Measurements from ENCODE around the gene TMEM234.

TMEM234 gene

GRCh38 chr1:32198237-32199042 is 23.7 kb downstream of the TMEM234 start:
- no peaks in the 10 kb centered on the region for H3K27me3 Mint-ChIP-seq
- no peak overlapping the region for H3K27ac Mint-ChIP-seq
- DNase-seq (no peak), ATAC-seq (no peak)
- no peaks in the 10 kb centered on the region for H3K9me3 Mint-ChIP-seq
- peak overlapping the region; percentile 22 to 77 for H3K4me3 Mint-ChIP-seq
- peaks cover 93% of the 10 kb centered on the region for H3K4me1 Mint-ChIP-seq

- H3K27me3 Mint-ChIP-seq = no peaks in the 10 kb centered on the region
- H3K27ac Mint-ChIP-seq = no peak overlapping the region
- no peak for ATAC-seq
- no peaks in the 10 kb centered on the region for H3K9me3 Mint-ChIP-seq
- no peak overlapping the region for H3K4me3 Mint-ChIP-seq
- H3K4me1 Mint-ChIP-seq = peaks cover 93% of the 10 kb centered on the region
- DNase-seq = no peak
These were observed 24.3 kb downstream of the TMEM234 start for GRCh38 chr1:32197837-32198236.

GRCh38 chr1:32197074-32197473 is 25.1 kb downstream of the TMEM234 start:
- ATAC-seq (no peak), DNase-seq (no peak)
- Mint-ChIP-seq H3K4me3 (no peak overlapping the region), H3K4me1 (peaks cover 93% of the 10 kb centered on the region), H3K9me3 (no peaks in the 10 kb centered on the region), H3K27me3 (no peaks in the 10 kb centered on the region), H3K27ac (no peak overlapping the region)

GRCh38 chr1:32195972-32196823 is 26.0 kb downstream of the TMEM234 start:
- Mint-ChIP-seq H3K27ac (peak overlapping the region in 1 of 2 donors; percentile 70), H3K9me3 (no peaks in the 10 kb centered on the region), H3K4me3 (peak overlapping the region in 1 of 2 donors; percentile 46), H3K4me1 (peaks cover 93% of the 10 kb centered on the region), H3K27me3 (no peaks in the 10 kb centered on the region)
- ATAC-seq = peak; percentile 35
- DNase-seq = peak in 1 of 2 donors; percentile 33

- Mint-ChIP-seq H3K4me3 (no peak overlapping the region), H3K27ac (no peak overlapping the region), H3K27me3 (no peaks in the 10 kb centered on the region), H3K4me1 (peaks cover 89% of the 10 kb centered on the region), H3K9me3 (no peaks in the 10 kb centered on the region)
- no peak for ATAC-seq
- DNase-seq = no peak
These were observed 26.6 kb downstream of the TMEM234 start for GRCh38 chr1:32195531-32195930.

- no peak for DNase-seq
- Mint-ChIP-seq H3K4me1 (peaks cover 83% of the 10 kb centered on the region), H3K4me3 (no peak overlapping the region)
These were observed 27.2 kb downstream of the TMEM234 start for GRCh38 chr1:32194984-32195383.

GRCh38 chr1:32192220-32192948 is 29.8 kb downstream of the TMEM234 start:
- no peak overlapping the region for H3K4me3 Mint-ChIP-seq

More at GRCh38 chr1:32194984-32195383, 27.2 kb downstream of the TMEM234 start:
- no peak overlapping the region for H3K27ac Mint-ChIP-seq
- no peaks in the 10 kb centered on the region for H3K27me3 Mint-ChIP-seq
- no peak for ATAC-seq
- no peaks in the 10 kb centered on the region for H3K9me3 Mint-ChIP-seq

GRCh38 chr1:32187850-32188249 is 34.3 kb downstream of the TMEM234 start:
- peaks cover 60% of the 10 kb centered on the region for H3K4me1 Mint-ChIP-seq
- H3K9me3 Mint-ChIP-seq = no peaks in the 10 kb centered on the region
- H3K4me3 Mint-ChIP-seq = no peak overlapping the region
- no peak for ATAC-seq
- DNase-seq = no peak
- no peaks in the 10 kb centered on the region for H3K27me3 Mint-ChIP-seq
- peak overlapping the region in 1 of 2 donors; percentile 13 for H3K27ac Mint-ChIP-seq

More at GRCh38 chr1:32192220-32192948, 29.8 kb downstream of the TMEM234 start:
- peaks cover 67% of the 10 kb centered on the region for H3K4me1 Mint-ChIP-seq
- no peak overlapping the region for H3K27ac Mint-ChIP-seq
- DNase-seq (no peak), ATAC-seq (no peak)
- H3K9me3 Mint-ChIP-seq = no peaks in the 10 kb centered on the region
- H3K27me3 Mint-ChIP-seq = no peaks in the 10 kb centered on the region

- Mint-ChIP-seq H3K27ac (peak overlapping the region; percentile 100), H3K4me1 (peaks cover 60% of the 10 kb centered on the region), H3K9me3 (no peaks in the 10 kb centered on the region), H3K27me3 (no peaks in the 10 kb centered on the region), H3K4me3 (peak overlapping the region; percentile 81)
- DNase-seq (no peak), ATAC-seq (peak; percentile 6)
These were observed 35.7 kb downstream of the TMEM234 start for GRCh38 chr1:32186491-32186890.

- Mint-ChIP-seq H3K27me3 (no peaks in the 10 kb centered on the region), H3K4me1 (peaks cover 62% of the 10 kb centered on the region), H3K27ac (peak overlapping the region; percentile 100), H3K9me3 (no peaks in the 10 kb centered on the region), H3K4me3 (peak overlapping the region; percentile 81)
- DNase-seq (peak in 1 of 2 donors; percentile 45), ATAC-seq (peak; percentile 83)
These were observed 36.1 kb downstream of the TMEM234 start for GRCh38 chr1:32186077-32186476.

GRCh38 chr1:32184650-32185049 is 37.5 kb downstream of the TMEM234 start:
- Mint-ChIP-seq H3K27ac (peak overlapping the region; percentile 55 to 66), H3K4me1 (peaks cover 72% of the 10 kb centered on the region), H3K9me3 (no peaks in the 10 kb centered on the region), H3K27me3 (no peaks in the 10 kb centered on the region), H3K4me3 (peak overlapping the region; percentile 58 to 60)
- ATAC-seq (no peak), DNase-seq (no peak)

GRCh38 chr1:32182060-32182459 is 40.1 kb downstream of the TMEM234 start:
- no peak for ATAC-seq
- Mint-ChIP-seq H3K9me3 (no peaks in the 10 kb centered on the region), H3K27ac (peak overlapping the region; percentile 41 to 91), H3K4me1 (peaks cover 75% of the 10 kb centered on the region), H3K4me3 (peak overlapping the region; percentile 65 to 99), H3K27me3 (no peaks in the 10 kb centered on the region)
- no peak for DNase-seq

- peaks cover 70% of the 10 kb centered on the region for H3K4me1 Mint-ChIP-seq
- no peaks in the 10 kb centered on the region for H3K27me3 Mint-ChIP-seq
- H3K4me3 Mint-ChIP-seq = peak overlapping the region; percentile 92 to 99
- no peak for DNase-seq
- H3K9me3 Mint-ChIP-seq = no peaks in the 10 kb centered on the region
- peak overlapping the region; percentile 75 to 90 for H3K27ac Mint-ChIP-seq
- ATAC-seq = no peak
These were observed 40.6 kb downstream of the TMEM234 start for GRCh38 chr1:32181563-32181962.

- ATAC-seq (no peak), DNase-seq (no peak)
- peaks cover 65% of the 10 kb centered on the region for H3K4me1 Mint-ChIP-seq
- H3K27me3 Mint-ChIP-seq = no peaks in the 10 kb centered on the region
- H3K27ac Mint-ChIP-seq = peak overlapping the region; percentile 75 to 90
- H3K4me3 Mint-ChIP-seq = peak overlapping the region; percentile 92 to 99
- H3K9me3 Mint-ChIP-seq = no peaks in the 10 kb centered on the region
These were observed 41.1 kb downstream of the TMEM234 start for GRCh38 chr1:32181065-32181464.

All from stimulated activated naive CD8-positive, alpha-beta T cell treated with anti-CD3 and anti-CD28 coated beads, Interleukin-15, amount 100 ng/mL, for 72 hours (primary cell).